Suprapubic skin (tissue), 4 donors: ENCODE measurements around the gene SPTB.

Experiments
- CTCF ChIP-seq, 2 donors: fragments of 200-600 bp in 1 of 2; fragments of 450-650 bp in 1 of 2; sonication (generic) in 1 of 2; IDR thresholded peaks; one replicate each; pipeline ENCODE4 v1.5.1; 2016 to 2019; ENCODE audit warnings: antibody characterized with exemption in 2 of 2, mild to moderate bottlenecking in 1 of 2, moderate library complexity in 1 of 2
- EP300 ChIP-seq: sonication (generic); formaldehyde crosslinking; IDR thresholded peaks from one replicate; pipeline ENCODE4 v1.6.1; 2017; ENCODE audit warnings: antibody characterized with exemption
- POLR2A ChIP-seq, 2 donors: fragments of 450-650 bp; IDR thresholded peaks; one replicate each; pipeline ENCODE4 v1.6.1; 2017; ENCODE audit warnings: antibody characterized with exemption in 2 of 2, mild to moderate bottlenecking in 2 of 2, moderate library complexity in 2 of 2
- POLR2AphosphoS5 ChIP-seq, 3 donors: sonication (generic); formaldehyde crosslinking; IDR thresholded peaks; one replicate each; pipeline ENCODE4 v1.6.1; 2017; ENCODE audit warnings: antibody characterized with exemption in 3 of 3

- TF ChIP-seq CTCF (IDR thresholded peaks at IDR 0.05): no peak
- no peak for TF ChIP-seq EP300
- no peak for TF ChIP-seq POLR2A (IDR thresholded peaks at IDR 0.05)
- no peak for TF ChIP-seq POLR2AphosphoS5 (IDR thresholded peaks at IDR 0.05)
Measured at GRCh38 chr14:64752909-64753308, 126.8 kb downstream of the SPTB start.
